Gastrocnemius medialis (tissue), 4 donors: ENCODE data around the gene POLR3B.

Experiments
- POLR2A ChIP-seq, 2 donors: fragments of 450-650 bp; IDR thresholded peaks; one replicate each; pipeline ENCODE4 v1.6.1; 2017; ENCODE audit warnings: antibody characterized with exemption in 2 of 2, mild to moderate bottlenecking in 2 of 2, moderate library complexity in 2 of 2
- TF ChIP-seq, protein P1 (sequence below), 5 experiments: fragments of 450-650 bp in 3 of 5; fragments of 200-600 bp in 2 of 5; sonication (generic) in 2 of 5; IDR thresholded peaks in 4 of 5; conservative IDR thresholded peaks in 1 of 5; 1 replicate in 4 of 5; 2 replicates in 1 of 5; pipeline ENCODE4 v1.5.1; 2016 to 2019; ENCODE audit warnings: antibody characterized with exemption in 5 of 5, mild to moderate bottlenecking in 3 of 5, moderate library complexity in 3 of 5

DNA sequence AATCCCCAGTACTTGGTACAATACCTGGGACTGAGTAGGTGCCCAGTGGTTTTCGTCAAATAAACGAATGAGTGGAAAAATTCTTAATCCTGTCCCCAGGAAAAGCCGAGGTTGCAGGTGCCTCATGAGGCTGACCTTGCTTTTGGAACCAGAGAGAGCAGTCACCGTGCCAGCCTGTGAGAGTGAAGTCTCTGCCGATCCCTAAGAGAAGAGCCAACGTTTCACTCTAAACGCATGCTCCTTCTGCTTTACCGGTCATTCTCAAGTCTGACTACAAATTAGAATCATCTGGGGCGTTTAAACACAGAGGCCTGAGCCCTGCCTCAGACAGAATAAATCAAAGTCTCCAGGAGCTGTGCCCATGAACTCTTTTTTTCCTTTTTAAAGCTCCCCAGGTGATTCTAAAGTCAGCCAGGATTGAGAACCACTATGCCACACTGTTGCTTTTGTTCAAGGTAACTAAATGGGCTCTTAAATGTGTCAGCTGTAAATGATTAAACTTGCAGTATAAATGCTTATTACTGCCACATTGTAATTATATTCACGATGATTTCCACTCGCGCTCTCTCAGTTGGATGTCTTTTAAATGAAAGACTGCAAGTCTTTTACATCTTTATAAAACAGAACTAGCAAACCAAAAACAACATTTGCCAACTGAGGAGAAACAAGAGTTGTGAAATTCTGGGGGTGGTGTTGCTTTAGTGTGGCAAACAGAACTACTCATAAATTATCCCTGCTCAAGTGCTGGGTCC lies 28.1 kb upstream of the POLR3B start:
- TF ChIP-seq, protein P1, sequence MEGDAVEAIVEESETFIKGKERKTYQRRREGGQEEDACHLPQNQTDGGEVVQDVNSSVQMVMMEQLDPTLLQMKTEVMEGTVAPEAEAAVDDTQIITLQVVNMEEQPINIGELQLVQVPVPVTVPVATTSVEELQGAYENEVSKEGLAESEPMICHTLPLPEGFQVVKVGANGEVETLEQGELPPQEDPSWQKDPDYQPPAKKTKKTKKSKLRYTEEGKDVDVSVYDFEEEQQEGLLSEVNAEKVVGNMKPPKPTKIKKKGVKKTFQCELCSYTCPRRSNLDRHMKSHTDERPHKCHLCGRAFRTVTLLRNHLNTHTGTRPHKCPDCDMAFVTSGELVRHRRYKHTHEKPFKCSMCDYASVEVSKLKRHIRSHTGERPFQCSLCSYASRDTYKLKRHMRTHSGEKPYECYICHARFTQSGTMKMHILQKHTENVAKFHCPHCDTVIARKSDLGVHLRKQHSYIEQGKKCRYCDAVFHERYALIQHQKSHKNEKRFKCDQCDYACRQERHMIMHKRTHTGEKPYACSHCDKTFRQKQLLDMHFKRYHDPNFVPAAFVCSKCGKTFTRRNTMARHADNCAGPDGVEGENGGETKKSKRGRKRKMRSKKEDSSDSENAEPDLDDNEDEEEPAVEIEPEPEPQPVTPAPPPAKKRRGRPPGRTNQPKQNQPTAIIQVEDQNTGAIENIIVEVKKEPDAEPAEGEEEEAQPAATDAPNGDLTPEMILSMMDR (IDR thresholded peaks at IDR 0.05 in 4 of 5, conservative IDR thresholded peaks at IDR 0.05 in 1 of 5) = no peak
- TF ChIP-seq POLR2A (IDR thresholded peaks at IDR 0.05) = no peak
